Small intestine (tissue), 7 donors: ENCODE measurements around the gene C4A. TPM values are rescaled to one million over a fixed set of nuclear protein-coding genes. Genes with fewer than 3 reads are reported as not detected.
A peak's percentile ranks its signal among the peaks of the same experiment; 100 is the strongest.

Experiments
- DNase-seq, 2 donors: peaks; one replicate each; pipeline versions ENCODE4 v3.0.0 to v3.0.0-alpha.2; 2013
- FAIRE-seq: peaks from 2 replicates; lab custom pipeline; 2012; peaks lifted over from hg19 to GRCh38; lab: Jason Lieb, UNC
- H3K27ac ChIP-seq, 3 donors: one replicate each; pipeline ENCODE4 v1.5.1; 2013; ENCODE audit warnings: low read length in 2 of 3, mild to moderate bottlenecking in 2 of 3, control low read depth in 1 of 3, inconsistent platforms in 1 of 3, low read depth in 1 of 3, moderate library complexity in 1 of 3
- H3K27me3 ChIP-seq, 3 donors: one replicate each; pipeline ENCODE4 v1.6.1; 2013; ENCODE audit warnings: low read length in 3 of 3, inconsistent platforms in 1 of 3; ENCODE audit not compliant: control insufficient read depth in 3 of 3, insufficient read depth in 3 of 3
- H3K36me3 ChIP-seq, 3 donors: one replicate each; pipeline ENCODE4 v1.6.1; 2013; ENCODE audit warnings: low read length in 3 of 3, inconsistent platforms in 1 of 3, low read depth in 1 of 3, mild to moderate bottlenecking in 1 of 3, moderate library complexity in 1 of 3; ENCODE audit not compliant: control insufficient read depth in 3 of 3, insufficient read depth in 2 of 3
- H3K4me1 ChIP-seq, 3 donors: one replicate each; pipeline ENCODE4 v1.6.1; 2013; ENCODE audit warnings: low read length in 2 of 3, inconsistent platforms in 1 of 3, low read depth in 1 of 3, mild to moderate bottlenecking in 1 of 3, moderate library complexity in 1 of 3; ENCODE audit not compliant: control insufficient read depth in 3 of 3, insufficient read depth in 2 of 3
- H3K4me3 ChIP-seq, 3 donors: one replicate each; pipeline ENCODE4 v1.5.1; 2013; ENCODE audit warnings: low read length in 3 of 3, control low read depth in 1 of 3, inconsistent platforms in 1 of 3, low read depth in 1 of 3, mild to moderate bottlenecking in 1 of 3, moderate library complexity in 1 of 3
- H3K9me3 ChIP-seq, 2 donors: one replicate each; pipeline ENCODE4 v1.6.1; 2013; ENCODE audit warnings: low read depth in 1 of 2, low read length in 1 of 2; ENCODE audit not compliant: control insufficient read depth in 2 of 2, insufficient read depth in 1 of 2
- WGBS, 3 donors: extraction: QIAGEN DNeasy Blood & Tissue Kit; methylation state at CpG; one replicate each; pipeline ENCODE4 v1.1.7; 2013; 5-methylcytosine and 5-hydroxymethylcytosine counted together
- polyA plus RNA-seq, 4 donors: library from polyadenylated mRNA; stranded (reverse) in 3 of 4; unstranded in 1 of 4; fragments of 200-250 nt in 3 of 4; fragments of 120-200 nt in 1 of 4; gene quantifications; one replicate each; pipeline versions ENCODE4 v1.2.1 to v1.2.3, GENCODE V29; 2013
- donor health status: healthy with polysubstance abuse.
- donor health status: control.
- donor health status: control.
- donor health status: Bipolar disorder and iron deficiency.
- donor health status: healthy.

Gene C4A
- polyA plus RNA-seq, 4 donors = 4.0 to 64.7 (median 26.1) TPM

DNA sequence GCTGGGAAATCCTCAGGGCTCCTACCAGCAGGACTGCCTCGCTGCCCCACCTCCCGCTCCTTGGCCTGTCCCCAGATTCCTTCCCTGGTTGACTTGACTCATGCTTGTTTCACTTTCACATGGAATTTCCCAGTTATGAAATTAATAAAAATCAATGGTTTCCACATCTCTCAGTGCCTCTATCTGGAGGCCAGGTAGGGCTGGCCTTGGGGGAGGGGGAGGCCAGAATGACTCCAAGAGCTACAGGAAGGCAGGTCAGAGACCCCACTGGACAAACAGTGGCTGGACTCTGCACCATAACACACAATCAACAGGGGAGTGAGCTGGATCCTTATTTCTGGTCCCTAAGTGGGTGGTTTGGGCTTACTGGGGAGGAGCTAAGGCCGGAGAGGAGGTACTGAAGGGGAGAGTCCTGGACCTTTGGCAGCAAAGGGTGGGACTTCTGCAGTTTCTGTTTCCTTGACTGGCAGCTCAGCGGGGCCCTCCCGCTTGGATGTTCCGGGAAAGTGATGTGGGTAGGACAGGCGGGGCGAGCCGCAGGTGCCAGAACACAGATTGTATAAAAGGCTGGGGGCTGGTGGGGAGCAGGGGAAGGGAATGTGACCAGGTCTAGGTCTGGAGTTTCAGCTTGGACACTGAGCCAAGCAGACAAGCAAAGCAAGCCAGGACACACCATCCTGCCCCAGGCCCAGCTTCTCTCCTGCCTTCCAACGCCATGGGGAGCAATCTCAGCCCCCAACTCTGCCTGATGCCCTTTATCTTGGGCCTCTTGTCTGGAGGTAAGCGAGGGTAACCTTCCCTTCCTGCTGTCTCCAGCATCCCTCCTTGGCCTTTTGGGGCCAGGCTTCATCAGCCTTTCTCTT lies 36.1 kb upstream of the C4A start, which contains the start of gene CFB:
Gene CFB, plus strand, starts transcription at position 589 of the 863 bp plus-strand sequence. Its CDS starts 127 bp downstream, at position 716.
- Histone ChIP-seq H3K27me3 (no peaks in the 10 kb centered on the region), H3K36me3 (peaks cover 0 to 10% (median 0%) of the 10 kb centered on the region in 3 donors), H3K9me3 (no peaks in the 10 kb centered on the region), H3K4me1 (peaks cover 0 to 32% (median 4%) of the 10 kb centered on the region in 3 donors), H3K27ac (peak within 1 kb of the TSS; percentile 86 to 95 (median 92)), H3K4me3 (peak within 1 kb of the TSS in 2 of 3 donors; percentile 33 to 46)
- no peak for FAIRE-seq
- 9 to 22% (median 13%) methylated on average over 11 of the region's 11 CpGs for WGBS, 3 donors
- peak; percentile 93 to 97 for DNase-seq

DNA sequence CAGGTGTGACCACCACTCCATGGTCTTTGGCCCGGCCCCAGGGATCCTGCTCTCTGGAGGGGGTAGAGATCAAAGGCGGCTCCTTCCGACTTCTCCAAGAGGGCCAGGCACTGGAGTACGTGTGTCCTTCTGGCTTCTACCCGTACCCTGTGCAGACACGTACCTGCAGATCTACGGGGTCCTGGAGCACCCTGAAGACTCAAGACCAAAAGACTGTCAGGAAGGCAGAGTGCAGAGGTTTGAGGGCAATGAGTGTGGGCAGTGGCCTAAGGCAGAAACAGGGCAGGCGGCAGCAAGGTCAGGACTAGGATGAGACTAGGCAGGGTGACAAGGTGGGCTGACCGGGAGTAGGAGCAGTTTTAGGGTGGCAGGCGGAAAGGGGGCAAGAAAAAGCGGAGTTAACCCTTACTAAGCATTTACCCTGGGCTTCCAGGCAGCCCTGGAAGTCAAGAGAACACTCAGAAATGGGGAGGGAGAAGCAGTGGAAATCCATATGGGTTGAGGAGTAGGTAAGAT lies 35.4 kb upstream of the C4A start:
- Histone ChIP-seq H3K4me3 (peak overlapping the region in 2 of 3 donors; percentile 33 to 46), H3K36me3 (peaks cover 0 to 17% (median 0%) of the 10 kb centered on the region in 3 donors)
- WGBS, 3 donors = 32 to 66% (median 54%) methylated on average over 11 of the region's 11 CpGs

DNA sequence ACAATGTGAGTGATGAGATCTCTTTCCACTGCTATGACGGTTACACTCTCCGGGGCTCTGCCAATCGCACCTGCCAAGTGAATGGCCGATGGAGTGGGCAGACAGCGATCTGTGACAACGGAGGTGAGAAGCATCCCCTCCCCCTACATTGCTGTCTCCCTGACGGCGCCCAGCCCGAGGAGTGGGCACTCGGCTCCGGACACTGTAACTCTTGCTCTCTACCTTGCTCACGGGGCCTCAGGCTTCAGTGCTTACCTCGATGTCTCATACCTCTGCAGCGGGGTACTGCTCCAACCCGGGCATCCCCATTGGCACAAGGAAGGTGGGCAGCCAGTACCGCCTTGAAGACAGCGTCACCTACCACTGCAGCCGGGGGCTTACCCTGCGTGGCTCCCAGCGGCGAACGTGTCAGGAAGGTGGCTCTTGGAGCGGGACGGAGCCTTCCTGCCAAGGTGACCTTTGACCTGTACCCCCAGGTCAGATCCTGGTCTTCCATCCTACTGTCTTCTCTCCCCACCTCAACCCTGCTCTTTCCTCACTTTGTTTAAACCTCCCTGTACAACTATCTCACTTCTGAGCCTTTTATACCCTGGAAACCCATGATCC lies 34.7 kb upstream of the C4A start:
- Histone ChIP-seq H3K27me3 (no peaks in the 10 kb centered on the region), H3K36me3 (peaks cover 0 to 24% (median 0%) of the 10 kb centered on the region in 3 donors), H3K4me1 (peaks cover 0 to 31% (median 4%) of the 10 kb centered on the region in 3 donors), H3K4me3 (no peak overlapping the region), H3K9me3 (no peaks in the 10 kb centered on the region), H3K27ac (no peak overlapping the region)
- DNase-seq = no peak
- no peak for FAIRE-seq
- 90 to 92% (median 91%) methylated on average over 24 of the region's 24 CpGs for WGBS, 3 donors

More for the DNA sequence above, 35.4 kb upstream of the C4A start:
- H3K4me1 ChIP-seq = peaks cover 0 to 31% (median 4%) of the 10 kb centered on the region in 3 donors
- DNase-seq (no peak), FAIRE-seq (no peak)
- no peaks in the 10 kb centered on the region for H3K9me3 ChIP-seq
- H3K27ac ChIP-seq = peak overlapping the region; percentile 86 to 95 (median 92)
- no peaks in the 10 kb centered on the region for H3K27me3 ChIP-seq

DNA sequence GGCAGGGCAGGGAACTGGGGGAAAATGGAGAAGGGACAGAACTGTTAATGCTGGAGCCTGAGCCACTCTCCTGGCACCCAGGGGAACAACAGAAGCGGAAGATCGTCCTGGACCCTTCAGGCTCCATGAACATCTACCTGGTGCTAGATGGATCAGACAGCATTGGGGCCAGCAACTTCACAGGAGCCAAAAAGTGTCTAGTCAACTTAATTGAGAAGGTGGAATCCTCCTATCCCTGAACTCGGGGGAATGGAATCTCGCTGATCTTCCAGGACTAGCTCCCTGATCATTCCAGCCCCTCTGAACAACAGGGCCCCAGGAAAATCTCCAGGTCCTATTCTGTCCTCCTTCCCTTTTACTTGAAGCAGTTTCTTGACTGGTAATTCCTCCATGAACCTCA lies 34.0 kb upstream of the C4A start:
- no peak for DNase-seq
- no peaks in the 10 kb centered on the region for H3K27me3 ChIP-seq
- peaks cover 0 to 28% (median 0%) of the 10 kb centered on the region in 3 donors for H3K36me3 ChIP-seq
- no peak overlapping the region for H3K27ac ChIP-seq
- 91 to 94% (median 91%) methylated on average over 4 of the region's 4 CpGs for WGBS, 3 donors
- H3K4me1 ChIP-seq = peaks cover 0 to 24% (median 4%) of the 10 kb centered on the region in 3 donors
- H3K4me3 ChIP-seq = no peak overlapping the region
- FAIRE-seq = no peak
- no peaks in the 10 kb centered on the region for H3K9me3 ChIP-seq

DNA sequence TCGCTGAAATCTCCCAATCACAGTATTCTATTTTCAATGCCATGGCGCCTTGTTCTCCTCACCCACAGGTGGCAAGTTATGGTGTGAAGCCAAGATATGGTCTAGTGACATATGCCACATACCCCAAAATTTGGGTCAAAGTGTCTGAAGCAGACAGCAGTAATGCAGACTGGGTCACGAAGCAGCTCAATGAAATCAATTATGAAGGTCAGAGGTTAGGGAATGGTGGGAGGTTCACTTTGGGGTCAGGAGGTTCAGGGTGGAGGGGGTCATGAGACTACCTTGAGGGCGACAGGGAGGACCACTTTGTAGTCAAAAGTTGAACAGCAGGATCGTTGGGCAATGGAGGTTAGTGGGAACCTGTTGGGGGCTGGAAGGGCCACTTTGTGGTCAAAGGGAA lies 33.6 kb upstream of the C4A start:
- no peak for DNase-seq
- H3K36me3 ChIP-seq = peaks cover 0 to 31% (median under 1%) of the 10 kb centered on the region in 3 donors
- H3K4me3 ChIP-seq = no peak overlapping the region

DNA sequence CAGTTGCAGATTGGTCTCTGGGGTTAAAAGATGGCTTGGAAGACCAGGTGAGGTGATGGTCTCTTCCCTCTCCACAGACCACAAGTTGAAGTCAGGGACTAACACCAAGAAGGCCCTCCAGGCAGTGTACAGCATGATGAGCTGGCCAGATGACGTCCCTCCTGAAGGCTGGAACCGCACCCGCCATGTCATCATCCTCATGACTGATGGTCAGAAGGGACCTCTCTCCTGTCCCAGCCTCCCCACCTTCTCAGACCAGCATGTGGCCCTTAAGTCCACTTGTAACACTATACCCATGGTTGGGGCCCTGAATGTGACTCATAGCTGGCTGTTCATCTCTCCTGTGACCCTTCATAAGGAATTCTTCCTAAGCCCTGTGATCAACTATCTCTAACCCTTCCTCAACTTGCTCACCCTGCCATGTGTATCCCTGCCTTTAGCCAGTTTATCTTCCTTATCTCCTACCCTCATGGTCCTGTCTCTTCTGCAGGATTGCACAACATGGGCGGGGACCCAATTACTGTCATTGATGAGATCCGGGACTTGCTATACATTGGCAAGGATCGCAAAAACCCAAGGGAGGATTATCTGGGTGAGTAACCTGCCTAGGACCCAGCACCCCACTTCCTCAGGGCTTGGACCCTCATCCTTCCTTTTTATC lies 33.0 kb upstream of the C4A start:
- Histone ChIP-seq H3K9me3 (no peaks in the 10 kb centered on the region), H3K27ac (no peak overlapping the region), H3K27me3 (no peaks in the 10 kb centered on the region), H3K4me3 (no peak overlapping the region), H3K4me1 (peaks cover 0 to 22% (median 4%) of the 10 kb centered on the region in 3 donors), H3K36me3 (peaks cover under 1 to 36% (median 6%) of the 10 kb centered on the region in 3 donors)
- DNase-seq (no peak), FAIRE-seq (no peak)
- 78 to 87% (median 83%) methylated on average over 6 of the region's 6 CpGs for WGBS, 3 donors

More for the DNA sequence above, 33.6 kb upstream of the C4A start:
- Histone ChIP-seq H3K27ac (no peak overlapping the region), H3K27me3 (no peaks in the 10 kb centered on the region), H3K4me1 (peaks cover 0 to 22% (median 4%) of the 10 kb centered on the region in 3 donors), H3K9me3 (no peaks in the 10 kb centered on the region)
- no peak for FAIRE-seq
- WGBS, 3 donors = 74 to 83% (median 81%) methylated on average over 5 of the region's 5 CpGs

DNA sequence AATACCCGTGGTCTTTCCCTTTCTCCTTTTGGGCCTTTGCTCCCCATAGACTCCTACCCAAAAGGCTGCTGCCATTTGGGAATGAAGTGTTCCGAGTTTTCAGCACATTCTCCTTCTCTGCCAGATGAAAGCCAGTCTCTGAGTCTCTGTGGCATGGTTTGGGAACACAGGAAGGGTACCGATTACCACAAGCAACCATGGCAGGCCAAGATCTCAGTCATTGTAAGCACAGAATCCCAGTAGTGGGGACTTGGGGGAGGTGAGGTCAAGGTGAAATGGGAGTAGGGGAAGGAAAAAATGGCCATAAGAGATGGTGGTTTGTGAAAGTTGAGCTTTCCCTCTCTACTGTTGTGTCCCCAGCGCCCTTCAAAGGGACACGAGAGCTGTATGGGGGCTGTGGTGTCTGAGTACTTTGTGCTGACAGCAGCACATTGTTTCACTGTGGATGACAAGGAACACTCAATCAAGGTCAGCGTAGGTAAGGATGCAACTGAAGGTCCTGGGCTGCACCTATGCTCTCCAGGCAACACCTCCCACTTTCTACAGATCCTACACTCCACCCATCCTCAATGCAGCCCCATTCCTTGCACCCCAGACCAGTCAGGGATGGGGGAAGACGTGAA lies 31.8 kb upstream of the C4A start:
- 80 to 92% (median 90%) methylated on average over 7 of the region's 7 CpGs for WGBS, 3 donors
- no peak for DNase-seq
- no peak overlapping the region for H3K27ac ChIP-seq

More for the DNA sequence above, 31.8 kb upstream of the C4A start:
- Histone ChIP-seq H3K36me3 (peaks cover 11 to 48% (median 12%) of the 10 kb centered on the region in 3 donors), H3K4me3 (no peak overlapping the region), H3K9me3 (no peaks in the 10 kb centered on the region), H3K27me3 (no peaks in the 10 kb centered on the region), H3K4me1 (peaks cover 0 to 16% (median 1%) of the 10 kb centered on the region in 3 donors)
- no peak for FAIRE-seq
